Smooth muscle cell (in vitro differentiated cells): ENCODE results near the gene ANKHD1. TPM values are rescaled to one million over a fixed set of nuclear protein-coding genes. Genes with fewer than 3 reads are reported as not detected.

ENCODE experiments used
- DNase-seq: peaks from one replicate; lab custom pipeline; 2025; ENCODE audit not compliant: unreplicated experiment; lab: John Stamatoyannopoulos, UW
- H2AFZ ChIP-seq: fragments of 200-600 bp; sonication (generic); 2 replicates; pipeline ENCODE4 v1.6.0; 2016; ENCODE audit warnings: antibody characterized with exemption, low read depth, mild to moderate bottlenecking
- H3F3A ChIP-seq: fragments of 200-600 bp; sonication (generic); 2 replicates; pipeline ENCODE4 v1.6.0; 2017; ENCODE audit warnings: antibody characterized with exemption, low read depth
- H3K27ac ChIP-seq: fragments of 200-600 bp; sonication (generic); 2 replicates; pipeline ENCODE4 v1.5.1; 2016; ENCODE audit warnings: low read depth, mild to moderate bottlenecking
- H3K27me3 ChIP-seq: fragments of 200-600 bp; sonication (generic); 2 replicates; pipeline ENCODE4 v1.6.1; 2016; ENCODE audit warnings: low read depth, mild to moderate bottlenecking
- H3K36me3 ChIP-seq: fragments of 200-600 bp; sonication (generic); 2 replicates; pipeline ENCODE4 v1.5.1; 2016; ENCODE audit warnings: low read depth
- H3K4me1 ChIP-seq: fragments of 200-600 bp; sonication (generic); 2 replicates; pipeline ENCODE4 v1.5.1; 2016; ENCODE audit warnings: low read depth
- H3K4me2 ChIP-seq: fragments of 200-600 bp; sonication (generic); 2 replicates; pipeline ENCODE4 v1.6.0; 2016; ENCODE audit warnings: mild to moderate bottlenecking
- H3K4me3 ChIP-seq: fragments of 200-600 bp; sonication (generic); 2 replicates; pipeline ENCODE4 v1.5.1; 2016; ENCODE audit warnings: mild to moderate bottlenecking
- H3K79me2 ChIP-seq: fragments of 200-600 bp; sonication (generic); 2 replicates; pipeline ENCODE4 v1.6.0; 2016; ENCODE audit warnings: low read depth, mild to moderate bottlenecking
- H3K9ac ChIP-seq: fragments of 200-600 bp; sonication (generic); 2 replicates; pipeline ENCODE4 v1.6.0; 2016; ENCODE audit warnings: low read depth
- H3K9me3 ChIP-seq: fragments of 200-600 bp; sonication (generic); replicated peaks from 2 replicates; pipeline ENCODE4 v1.5.1; 2016; ENCODE audit warnings: low read depth
- H4K20me1 ChIP-seq: fragments of 200-600 bp; sonication (generic); 2 replicates; pipeline ENCODE4 v1.6.0; 2016; ENCODE audit warnings: low read depth
- CTCF ChIP-seq: fragments of 200-600 bp; sonication (generic); IDR thresholded peaks from 2 replicates; pipeline ENCODE4 v1.5.1; 2017; ENCODE audit warnings: borderline replicate concordance, mild to moderate bottlenecking, antibody characterized with exemption; ENCODE audit not compliant: insufficient read depth, poor library complexity, severe bottlenecking
- WGBS: methylation state at CpG from one replicate; pipeline ENCODE4 v1.1.7; 2016; ENCODE audit warnings: low lambda C conversion rate; 5-methylcytosine and 5-hydroxymethylcytosine counted together
- polyA plus RNA-seq: library from polyadenylated mRNA; unstranded; fragments of >200 nt; fragmentation: Nextera tagmentation; extraction: Ambion mirVana; gene quantifications from 2 replicates; pipeline ENCODE4 v1.2.1, GENCODE V29; 2016
- total RNA-seq: library from RNA; depleted of rRNA; stranded (reverse); fragments of >200 nt; gene quantifications from 2 replicates; pipeline ENCODE4 v1.2.3, GENCODE V29; 2014

The ANKHD1 gene
- total and polyA plus RNA-seq, 2 experiments from 2014 or later = 37.9 to 56.1 TPM

GRCh38 chr5:140383300-140383699 lies 18.3 kb upstream of the ANKHD1 start:
- H4K20me1 ChIP-seq = no peaks in the 10 kb centered on the region
- 87% methylated on average over 2 of the region's 2 CpGs for WGBS
- no peaks in the 10 kb centered on the region for H3K4me1 ChIP-seq
- H3K27me3 ChIP-seq = no peaks in the 10 kb centered on the region
- no peak overlapping the region for H3K4me2 ChIP-seq
- DNase-seq = no peak
- H3F3A ChIP-seq = no peaks in the 10 kb centered on the region
- H3K27ac ChIP-seq = no peak overlapping the region
- no peaks in the 10 kb centered on the region for H3K79me2 ChIP-seq
- no peak overlapping the region for H3K4me3 ChIP-seq
- no peaks in the 10 kb centered on the region for H3K9me3 ChIP-seq
- no peak overlapping the region for H3K9ac ChIP-seq
- H2AFZ ChIP-seq = no peak overlapping the region
- TF ChIP-seq CTCF = no peak
- H3K36me3 ChIP-seq = no peaks in the 10 kb centered on the region

- H4K20me1 ChIP-seq = no peaks in the 10 kb centered on the region
- no peak overlapping the region for H3K27ac ChIP-seq
- no peak overlapping the region for H2AFZ ChIP-seq
- H3K4me1 ChIP-seq = no peaks in the 10 kb centered on the region
- no peaks in the 10 kb centered on the region for H3K79me2 ChIP-seq
- H3K4me2 ChIP-seq = no peak overlapping the region
- no peaks in the 10 kb centered on the region for H3F3A ChIP-seq
- H3K9ac ChIP-seq = no peak overlapping the region
- H3K36me3 ChIP-seq = no peaks in the 10 kb centered on the region
- H3K9me3 ChIP-seq = no peaks in the 10 kb centered on the region
- no peak for DNase-seq
- TF ChIP-seq CTCF = no peak
- H3K27me3 ChIP-seq = no peaks in the 10 kb centered on the region
- no peak overlapping the region for H3K4me3 ChIP-seq
- 92% methylated on average over 2 of the region's 2 CpGs for WGBS
Measured at GRCh38 chr5:140388052-140388451, 13.6 kb upstream of the ANKHD1 start.

GRCh38 chr5:140391312-140391711 lies 10.3 kb upstream of the ANKHD1 start:
- no peak overlapping the region for H3K27ac ChIP-seq
- no peaks in the 10 kb centered on the region for H3K36me3 ChIP-seq
- H4K20me1 ChIP-seq = no peaks in the 10 kb centered on the region
- no peak for DNase-seq
- no peak overlapping the region for H3K9ac ChIP-seq
- H3K9me3 ChIP-seq = no peaks in the 10 kb centered on the region
- H2AFZ ChIP-seq = no peak overlapping the region
- H3K4me1 ChIP-seq = no peaks in the 10 kb centered on the region
- H3K4me2 ChIP-seq = no peak overlapping the region
- no peaks in the 10 kb centered on the region for H3F3A ChIP-seq
- H3K79me2 ChIP-seq = no peaks in the 10 kb centered on the region
- WGBS = 68% methylated on average over 1 of the region's 1 CpG
- TF ChIP-seq CTCF = no peak
- H3K4me3 ChIP-seq = no peak overlapping the region
- H3K27me3 ChIP-seq = no peaks in the 10 kb centered on the region

GRCh38 chr5:140391732-140392131 lies 9.9 kb upstream of the ANKHD1 start:
- 83% methylated on average over 1 of the region's 1 CpG for WGBS
- no peaks in the 10 kb centered on the region for H3K27me3 ChIP-seq
- H3F3A ChIP-seq = no peaks in the 10 kb centered on the region
- no peaks in the 10 kb centered on the region for H3K4me1 ChIP-seq
- no peaks in the 10 kb centered on the region for H3K36me3 ChIP-seq
- H3K9ac ChIP-seq = no peak overlapping the region
- TF ChIP-seq CTCF = no peak
- H4K20me1 ChIP-seq = no peaks in the 10 kb centered on the region
- no peak overlapping the region for H3K4me3 ChIP-seq
- no peaks in the 10 kb centered on the region for H3K79me2 ChIP-seq
- no peak overlapping the region for H3K4me2 ChIP-seq
- H2AFZ ChIP-seq = no peak overlapping the region
- no peak for DNase-seq
- no peaks in the 10 kb centered on the region for H3K9me3 ChIP-seq
- H3K27ac ChIP-seq = no peak overlapping the region
